NCI-H446 (cell line): ENCODE results near the gene UGGT1.

ENCODE experiments used
- DNase-seq, 2 experiments: peaks; one replicate each; lab custom pipeline; 2025; lab: John Stamatoyannopoulos, UW

Gene UGGT1

GRCh38 chr2:128219891-128220290 lies 128.9 kb downstream of the UGGT1 start:
- DNase-seq: no peak

- no peak for DNase-seq
Observed at GRCh38 chr2:128227862-128228261, 136.9 kb downstream of the UGGT1 start.

GRCh38 chr2:128228894-128229293 lies 137.9 kb downstream of the UGGT1 start:
- no peak for DNase-seq

- peak; percentile 46 to 73 for DNase-seq
Observed at GRCh38 chr2:128232965-128233789, 142.2 kb downstream of the UGGT1 start.

- DNase-seq: no peak
Observed at GRCh38 chr2:128233790-128234395, 142.9 kb downstream of the UGGT1 start.

GRCh38 chr2:128234613-128235012 lies 143.6 kb downstream of the UGGT1 start:
- no peak for DNase-seq

GRCh38 chr2:128235581-128235980 lies 144.6 kb downstream of the UGGT1 start:
- DNase-seq: no peak

- DNase-seq: no peak
Observed at GRCh38 chr2:128236491-128237035, 145.6 kb downstream of the UGGT1 start.

- no peak for DNase-seq
Observed at GRCh38 chr2:128237081-128237534, 146.1 kb downstream of the UGGT1 start.

GRCh38 chr2:128237911-128238697 lies 147.1 kb downstream of the UGGT1 start:
- no peak for DNase-seq

- DNase-seq: no peak
Observed at GRCh38 chr2:128241896-128242295, 150.9 kb downstream of the UGGT1 start.
